ENCODE measurements around the gene FTH1. TPM values are rescaled to one million over a fixed set of nuclear protein-coding genes. Genes with fewer than 3 reads are reported as not detected.

Gene FTH1
- 282 and 5,455 TPM in 2 replicates for total RNA-seq

GRCh38 chr11:61967116-61967923, at the start of gene FTH1:
TSS of gene FTH1 (minus strand) at chr11:61967634. CDS start at chr11:61967425, 209 bp downstream.

GRCh38 chr11:61950035-61950547, 17.3 kb downstream of the FTH1 start, which contains the start of gene BEST1:
TSS of gene BEST1 (plus strand) at chr11:61950351. CDS start at chr11:61951807, 1,456 bp downstream.

GRCh38 chr11:61917334-61918109, 49.9 kb downstream of the FTH1 start, which contains the start of gene RAB3IL1:
TSS of gene RAB3IL1 (minus strand) at chr11:61917566. CDS start at chr11:61917367, 199 bp downstream.

Small RNA genes within 50 kb of the gene (small RNA-seq; reads per million reads assigned to genes)
- not detected for gene RNU6-1243P (ENCODE audit: low replicate concordance)

Other genes with a start within 250 kb of the FTH1 start
- gene MYRF, start 215.0 kb downstream of the FTH1 start, total RNA-seq, result 6.4 and 39.2 TPM in 2 replicates
- 46.7 and 77.5 TPM in 2 replicates for gene TMEM258, start 175.0 kb downstream of the FTH1 start, total RNA-seq
- gene FEN1, start 174.7 kb downstream of the FTH1 start, total RNA-seq, result 13.3 and 76.2 TPM in 2 replicates
- 159 and 497 TPM in 2 replicates for gene FADS1, start 150.6 kb downstream of the FTH1 start, total RNA-seq
- 385 and 1,439 TPM in 2 replicates for gene FADS2, start 139.3 kb downstream of the FTH1 start, total RNA-seq
- gene FADS3, start 76.1 kb downstream of the FTH1 start, total RNA-seq, result 58.4 and 131 TPM in 2 replicates
- gene RAB3IL1, start 50.1 kb downstream of the FTH1 start, total RNA-seq, result 2.7 and 14.0 TPM in 2 replicates
- gene BEST1, start 17.3 kb downstream of the FTH1 start, total RNA-seq, result 1.4 and 21.9 TPM in 2 replicates
- 7.9 and 87.9 TPM in 2 replicates for gene INCENP, start 156.4 kb upstream of the FTH1 start, total RNA-seq
- not detected in 2 replicates for gene SCGB1D1, start 222.6 kb upstream of the FTH1 start, total RNA-seq
- not detected in 2 replicates for gene SCGB2A1, start 241.0 kb upstream of the FTH1 start, total RNA-seq

Data from placental pericyte (primary cell).